Measurements from ENCODE around the gene MTCL1.

DNA sequence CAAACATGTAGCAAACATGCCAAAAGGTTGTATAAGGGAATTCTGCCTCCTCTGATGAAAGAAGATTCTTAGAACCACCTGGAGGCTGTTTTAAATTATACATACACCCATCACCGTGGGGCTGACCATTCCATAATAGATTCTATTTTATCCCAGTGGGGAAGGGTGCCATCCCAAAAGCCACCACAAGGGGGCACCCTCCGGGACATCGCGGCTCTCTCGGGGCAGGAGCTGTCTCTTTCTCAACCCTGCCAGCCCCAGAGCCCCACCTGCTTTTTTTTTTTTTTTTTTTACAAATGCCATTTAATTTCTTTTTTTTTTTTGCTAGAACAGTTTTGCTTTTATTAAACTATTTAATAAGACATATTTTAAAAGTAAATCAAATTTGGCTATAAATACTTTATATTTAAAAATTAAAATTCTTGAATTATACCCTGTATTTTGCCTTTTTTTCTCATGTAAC lies 8.6 kb upstream of the MTCL1 start:
- TF ChIP-seq, protein P1, sequence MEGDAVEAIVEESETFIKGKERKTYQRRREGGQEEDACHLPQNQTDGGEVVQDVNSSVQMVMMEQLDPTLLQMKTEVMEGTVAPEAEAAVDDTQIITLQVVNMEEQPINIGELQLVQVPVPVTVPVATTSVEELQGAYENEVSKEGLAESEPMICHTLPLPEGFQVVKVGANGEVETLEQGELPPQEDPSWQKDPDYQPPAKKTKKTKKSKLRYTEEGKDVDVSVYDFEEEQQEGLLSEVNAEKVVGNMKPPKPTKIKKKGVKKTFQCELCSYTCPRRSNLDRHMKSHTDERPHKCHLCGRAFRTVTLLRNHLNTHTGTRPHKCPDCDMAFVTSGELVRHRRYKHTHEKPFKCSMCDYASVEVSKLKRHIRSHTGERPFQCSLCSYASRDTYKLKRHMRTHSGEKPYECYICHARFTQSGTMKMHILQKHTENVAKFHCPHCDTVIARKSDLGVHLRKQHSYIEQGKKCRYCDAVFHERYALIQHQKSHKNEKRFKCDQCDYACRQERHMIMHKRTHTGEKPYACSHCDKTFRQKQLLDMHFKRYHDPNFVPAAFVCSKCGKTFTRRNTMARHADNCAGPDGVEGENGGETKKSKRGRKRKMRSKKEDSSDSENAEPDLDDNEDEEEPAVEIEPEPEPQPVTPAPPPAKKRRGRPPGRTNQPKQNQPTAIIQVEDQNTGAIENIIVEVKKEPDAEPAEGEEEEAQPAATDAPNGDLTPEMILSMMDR (IDR thresholded peaks at IDR 0.05; ENCODE audit: insufficient read depth, low read depth, low read length): peak; percentile 85
- TF ChIP-seq EZH2 (IDR thresholded peaks at IDR 0.05; ENCODE audit: insufficient read depth, low read length): no peak
